Gastroesophageal sphincter (tissue), 3 donors: ENCODE results near the gene PCCB.
"Not testable (repeated sequence)": the region's sequence is repeated elsewhere in the genome, so short reads cannot be mapped to it uniquely, and the experiment has no call there.

Experiments used
- EP300 ChIP-seq: sonication (generic); formaldehyde crosslinking; IDR thresholded peaks from one replicate; pipeline ENCODE4 v1.6.1; 2017; ENCODE audit warnings: antibody characterized with exemption, mild to moderate bottlenecking
- POLR2A ChIP-seq, 2 donors: fragments of 450-650 bp; IDR thresholded peaks; one replicate each; pipeline ENCODE4 v1.6.1; 2017; ENCODE audit warnings: antibody characterized with exemption in 2 of 2, mild to moderate bottlenecking in 2 of 2, moderate library complexity in 1 of 2
- TF ChIP-seq, protein P1 (sequence below), 4 experiments: fragments of 200-600 bp in 2 of 4; fragments of 450-650 bp in 2 of 4; sonication (generic) in 1 of 4; IDR thresholded peaks; one replicate each; pipeline ENCODE4 v1.5.1; 2017 to 2019; ENCODE audit warnings: antibody characterized with exemption in 4 of 4, mild to moderate bottlenecking in 2 of 4, moderate library complexity in 2 of 4

DNA sequence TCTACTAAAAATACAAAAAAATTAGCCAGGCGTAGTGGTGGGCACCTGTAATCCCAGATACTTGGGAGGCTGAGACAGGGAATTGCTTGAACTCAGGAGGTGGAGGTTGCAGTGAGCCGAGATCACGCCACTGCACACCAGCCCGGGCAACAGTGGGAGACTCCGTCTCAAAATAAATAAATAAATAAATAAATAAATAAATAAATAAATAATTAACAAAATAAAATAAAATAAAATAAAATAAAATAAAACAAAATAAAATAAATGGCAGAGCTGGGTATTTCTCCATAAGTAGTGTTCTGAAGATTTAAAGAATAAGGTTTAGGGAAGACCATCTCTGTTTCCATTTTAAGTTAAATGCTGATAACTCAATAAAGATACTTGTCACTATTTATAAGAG, 125.7 kb downstream of the PCCB start:
- not testable (repeated sequence) for TF ChIP-seq POLR2A (IDR thresholded peaks at IDR 0.05); EP300
- TF ChIP-seq, protein P1, sequence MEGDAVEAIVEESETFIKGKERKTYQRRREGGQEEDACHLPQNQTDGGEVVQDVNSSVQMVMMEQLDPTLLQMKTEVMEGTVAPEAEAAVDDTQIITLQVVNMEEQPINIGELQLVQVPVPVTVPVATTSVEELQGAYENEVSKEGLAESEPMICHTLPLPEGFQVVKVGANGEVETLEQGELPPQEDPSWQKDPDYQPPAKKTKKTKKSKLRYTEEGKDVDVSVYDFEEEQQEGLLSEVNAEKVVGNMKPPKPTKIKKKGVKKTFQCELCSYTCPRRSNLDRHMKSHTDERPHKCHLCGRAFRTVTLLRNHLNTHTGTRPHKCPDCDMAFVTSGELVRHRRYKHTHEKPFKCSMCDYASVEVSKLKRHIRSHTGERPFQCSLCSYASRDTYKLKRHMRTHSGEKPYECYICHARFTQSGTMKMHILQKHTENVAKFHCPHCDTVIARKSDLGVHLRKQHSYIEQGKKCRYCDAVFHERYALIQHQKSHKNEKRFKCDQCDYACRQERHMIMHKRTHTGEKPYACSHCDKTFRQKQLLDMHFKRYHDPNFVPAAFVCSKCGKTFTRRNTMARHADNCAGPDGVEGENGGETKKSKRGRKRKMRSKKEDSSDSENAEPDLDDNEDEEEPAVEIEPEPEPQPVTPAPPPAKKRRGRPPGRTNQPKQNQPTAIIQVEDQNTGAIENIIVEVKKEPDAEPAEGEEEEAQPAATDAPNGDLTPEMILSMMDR (IDR thresholded peaks at IDR 0.05): not testable (repeated sequence)
